Heart right ventricle (tissue), 16 donors: ENCODE measurements around the gene CPZ. TPM values are rescaled to one million over a fixed set of nuclear protein-coding genes. Genes with fewer than 3 reads are reported as not detected.
A peak's percentile ranks its signal among the peaks of the same experiment; 100 is the strongest.

Experiments
- ATAC-seq, 8 donors: fragments of 200-7000 bp; cut with Tn5 transposase; one replicate each; pipeline ENCODE4 v1.9.1; 2020; ENCODE audit warnings: mild to moderate bottlenecking in 8 of 8, moderate library complexity in 8 of 8, moderate number of reproducible peaks in 1 of 8
- DNase-seq, 2 donors: peaks; one replicate each; pipeline ENCODE4 v3.0.0-alpha.2; 2020
- H3K27ac ChIP-seq, 10 donors: fragments of 200-600 bp; sonication (generic) in 2 of 10; one replicate each; pipeline versions ENCODE4 v1.5.0 to v1.8.0; 2020 to 2022; ENCODE audit warnings: mild to moderate bottlenecking in 3 of 10
- H3K27me3 ChIP-seq, 7 donors: fragments of 200-600 bp; one replicate each; pipeline ENCODE4 v1.8.0; 2021 to 2022; ENCODE audit warnings: mild to moderate bottlenecking in 2 of 7
- H3K36me3 ChIP-seq, 9 donors: fragments of 200-600 bp; sonication (generic) in 1 of 9; one replicate each; pipeline versions ENCODE4 v1.5.0 to v1.8.0; 2020 to 2022; ENCODE audit warnings: mild to moderate bottlenecking in 2 of 9
- H3K4me1 ChIP-seq, 9 donors: fragments of 200-600 bp; sonication (generic) in 1 of 9; one replicate each; pipeline versions ENCODE4 v1.5.0 to v1.8.0; 2020 to 2022; ENCODE audit warnings: mild to moderate bottlenecking in 4 of 9
- H3K4me3 ChIP-seq, 10 donors: fragments of 200-600 bp; sonication (generic) in 2 of 10; one replicate each; pipeline versions ENCODE4 v1.5.0 to v1.8.0; 2020 to 2022; ENCODE audit warnings: mild to moderate bottlenecking in 7 of 10, moderate library complexity in 2 of 10
- H3K9me3 ChIP-seq, 11 donors: fragments of 200-600 bp in 10 of 11; sonication (generic) in 2 of 11; one replicate each; pipeline versions ENCODE4 v1.5.0 to v1.8.0; 2013 to 2022; ENCODE audit warnings: mild to moderate bottlenecking in 2 of 11, control low read depth in 1 of 11, moderate library complexity in 1 of 11
- WGBS, 2 donors: extraction: QIAGEN DNeasy Blood & Tissue Kit; methylation state at CpG; one replicate each; pipeline ENCODE4 v1.1.7; 2013; ENCODE audit warnings: inconsistent platforms in 1 of 2; 5-methylcytosine and 5-hydroxymethylcytosine counted together
- intact Hi-C, 10 donors: fragments of 100-400 bp; cut with DNase I; formaldehyde crosslinking; loops; one replicate each; pipeline versions ENCODE4 v1.11.1 to v1.14.2; 2022
- polyA plus RNA-seq, 2 donors: library from polyadenylated mRNA; stranded (reverse); fragments of 200-250 nt; gene quantifications; one replicate each; pipeline ENCODE4 v1.2.3, GENCODE V29; 2013
- total RNA-seq, 10 donors: library from RNA; stranded (reverse); fragmentation: NEBNext Ultra II Directional in 3 of 10; extraction: Animal tissue kit (Norgen Biotek cat#: 25700) in 3 of 10; gene quantifications; one replicate each; pipeline versions ENCODE4 v1.2.1 to v1.2.4, GENCODE V29; 2021 to 2023
- TF ChIP-seq, protein P1 (sequence below), 9 donors: fragments of 200-600 bp; sonication (generic) in 2 of 9; IDR thresholded peaks; one replicate each; pipeline versions ENCODE4 v1.5.0 to v1.8.0; 2021 to 2022; ENCODE audit warnings: antibody characterized with exemption in 9 of 9, mild to moderate bottlenecking in 5 of 9, moderate library complexity in 1 of 9
- donor health status: Arrhythmogenic right ventricular cardiomyopathy.
- donor health status: ischemic (EF 13 %, LVEDD 7.1; RV severe dilation, severe dysfunction).
- donor health status: healthy with polysubstance abuse.
- donor health status: DM: no; HTN: yes; CAD: no.
- donor health status: DM: no; HTN: no; CAD: no.
- donor health status: ischemic (EF 25% LVEDD 6.9; RV normal size, moderate dysfunction).
- donor health status: ischemic (EF 25% LVEDD 5.7; RV mildly dilated, moderate dysfunction).
- donor health status: healthy.
- donor health status: DM: yes; HTN: yes; CAD: no.
- donor health status: Ischemic cardiomyopathy.
- donor health status: ischemic (EF 35%, LVEDD 5.7; RV mildly dilated, moderate dysfunction).
- donor health status: nonischemic (EF 11% LVEDD 7.7; RV severe dilation, severe dysfunction).
- donor health status: DM: yes; HTN: yes; CAD: no.
- donor health status: PGD.
- donor health status: ischemic (EF 29% LVEDD 5.4; RV normal size, mild dysfunction).
- donor health status: nonischemic (EF 23%, LVEDD 6.1; RV moderate dilation, normal function).

CPZ gene
- total and polyA plus RNA-seq, 12 donors = 0.12 to 0.85 (median 0.70) TPM; not detected in 5

DNA sequence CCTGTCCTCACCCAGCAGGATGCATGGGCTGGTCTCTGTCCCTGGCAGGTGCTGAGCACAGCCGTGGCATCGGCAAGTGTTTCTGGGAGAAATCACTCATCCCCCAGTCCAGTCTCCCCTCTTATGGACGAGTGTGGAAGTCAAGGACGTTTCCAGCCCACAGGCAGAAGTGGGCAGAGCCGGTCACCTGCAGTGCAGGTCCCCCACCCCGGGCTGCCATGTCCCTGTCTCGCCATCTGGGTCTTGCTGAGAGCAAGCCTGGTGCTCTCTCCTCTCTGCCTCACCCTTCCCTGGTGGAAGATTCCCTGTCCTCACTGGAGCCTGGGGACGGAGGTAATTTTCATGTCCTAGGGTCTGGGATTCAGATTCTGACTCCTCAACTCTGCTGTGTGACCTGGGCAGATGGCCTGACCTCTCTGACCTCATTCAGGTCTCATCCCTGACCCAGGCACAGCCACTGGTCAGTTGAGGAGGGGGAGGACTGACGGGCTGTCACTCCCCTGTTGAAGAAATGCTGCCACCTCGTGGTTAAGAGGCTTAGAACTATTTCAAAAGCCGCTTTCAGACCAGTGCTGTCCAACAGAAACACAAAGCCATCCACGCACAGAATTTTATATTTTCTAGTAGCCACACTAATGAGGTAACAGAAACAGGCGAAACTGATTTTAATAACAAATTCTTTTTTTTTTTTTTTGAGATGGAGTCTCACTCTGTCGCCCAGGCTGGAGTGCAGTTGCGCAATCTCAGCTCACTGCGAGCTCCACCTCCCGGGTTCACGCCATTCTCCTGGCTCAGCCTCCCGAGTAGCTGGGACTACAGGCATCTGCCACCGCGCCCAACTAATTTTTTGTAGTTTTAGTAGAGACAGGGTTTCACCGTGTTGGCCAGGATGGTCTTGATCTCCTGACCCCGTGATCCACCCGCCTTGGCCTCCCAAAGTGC lies 1.8 kb downstream of the CPZ start:
- Histone ChIP-seq H3K9me3 (no peaks in the 10 kb centered on the region), H3K27ac (no peak overlapping the region), H3K4me1 (peaks cover 0 to 12% (median 0%) of the 10 kb centered on the region in 9 donors), H3K4me3 (no peak overlapping the region), H3K27me3 (peaks cover 7 to 67% (median 47%) of the 10 kb centered on the region in 7 donors), H3K36me3 (no peaks in the 10 kb centered on the region)
- intact Hi-C loops = loop anchor here (1.0 to 10.0 kb wide), 6 partner anchors 122 to 352 kb away; no protein-coding TSS in a partner anchor
- WGBS, 2 donors = 51 to 52% methylated on average over 24 of the region's 24 CpGs
- TF ChIP-seq, protein P1, sequence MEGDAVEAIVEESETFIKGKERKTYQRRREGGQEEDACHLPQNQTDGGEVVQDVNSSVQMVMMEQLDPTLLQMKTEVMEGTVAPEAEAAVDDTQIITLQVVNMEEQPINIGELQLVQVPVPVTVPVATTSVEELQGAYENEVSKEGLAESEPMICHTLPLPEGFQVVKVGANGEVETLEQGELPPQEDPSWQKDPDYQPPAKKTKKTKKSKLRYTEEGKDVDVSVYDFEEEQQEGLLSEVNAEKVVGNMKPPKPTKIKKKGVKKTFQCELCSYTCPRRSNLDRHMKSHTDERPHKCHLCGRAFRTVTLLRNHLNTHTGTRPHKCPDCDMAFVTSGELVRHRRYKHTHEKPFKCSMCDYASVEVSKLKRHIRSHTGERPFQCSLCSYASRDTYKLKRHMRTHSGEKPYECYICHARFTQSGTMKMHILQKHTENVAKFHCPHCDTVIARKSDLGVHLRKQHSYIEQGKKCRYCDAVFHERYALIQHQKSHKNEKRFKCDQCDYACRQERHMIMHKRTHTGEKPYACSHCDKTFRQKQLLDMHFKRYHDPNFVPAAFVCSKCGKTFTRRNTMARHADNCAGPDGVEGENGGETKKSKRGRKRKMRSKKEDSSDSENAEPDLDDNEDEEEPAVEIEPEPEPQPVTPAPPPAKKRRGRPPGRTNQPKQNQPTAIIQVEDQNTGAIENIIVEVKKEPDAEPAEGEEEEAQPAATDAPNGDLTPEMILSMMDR (IDR thresholded peaks at IDR 0.05) = peak; percentile 29 to 75 (median 67)
- DNase-seq (peak in 1 of 2 donors; percentile 64), ATAC-seq (peak in 7 of 8 donors; percentile 51 to 80 (median 70))

DNA sequence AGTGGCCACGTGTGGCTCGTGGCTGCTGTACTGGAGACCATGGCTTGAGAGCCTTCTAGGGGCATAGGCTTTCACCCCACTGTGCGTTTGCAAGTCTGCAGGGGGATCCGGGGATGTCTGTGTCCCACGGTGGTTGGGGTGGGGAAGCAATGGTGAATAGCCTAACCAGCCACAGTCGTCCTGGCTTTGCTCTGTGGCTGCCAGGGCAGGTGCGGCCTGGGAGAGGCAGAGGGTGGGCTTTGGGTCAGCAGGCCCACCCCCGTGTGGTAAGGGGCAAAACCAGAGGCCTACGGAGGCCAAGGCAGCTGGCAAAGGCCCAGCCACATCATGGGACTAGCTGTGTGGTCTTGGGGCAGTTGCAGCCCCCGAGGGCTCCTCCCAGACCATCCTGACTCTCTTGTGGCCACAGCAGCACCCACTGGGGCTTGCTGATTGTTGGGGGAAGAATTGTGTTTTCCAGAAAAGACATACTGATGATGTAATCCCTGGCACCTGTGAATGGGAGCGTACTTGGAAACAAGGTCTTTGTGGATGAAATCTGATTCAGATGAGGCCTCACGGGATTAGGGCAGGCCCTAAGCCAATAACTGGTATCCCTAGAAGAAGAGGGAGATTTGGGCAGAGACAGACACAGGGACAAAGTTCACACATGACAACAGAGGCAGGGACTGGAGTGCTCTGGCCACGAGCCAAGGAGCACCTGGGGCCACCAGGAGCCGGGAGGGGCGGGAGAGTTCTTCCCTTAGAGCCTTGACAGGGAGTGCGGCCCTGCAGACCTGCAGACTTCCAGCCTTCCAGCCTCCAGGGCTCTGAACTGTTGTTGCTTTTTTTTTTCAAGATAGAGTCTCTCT lies 2.9 kb downstream of the CPZ start:
- Histone ChIP-seq H3K27me3 (peaks cover 7 to 62% (median 49%) of the 10 kb centered on the region in 7 donors), H3K4me3 (no peak overlapping the region), H3K9me3 (no peaks in the 10 kb centered on the region), H3K4me1 (peaks cover 0 to 12% (median 0%) of the 10 kb centered on the region in 9 donors), H3K27ac (no peak overlapping the region), H3K36me3 (no peaks in the 10 kb centered on the region)
- 67 to 69% methylated on average over 16 of the region's 16 CpGs for WGBS, 2 donors
- intact Hi-C loops = loop anchor here in 7 of 10 donors (2.0 to 10.0 kb wide), 3 partner anchors 123 to 351 kb away; no protein-coding TSS in a partner anchor
- ATAC-seq (no peak), DNase-seq (no peak)
- TF ChIP-seq, protein P1 (IDR thresholded peaks at IDR 0.05) = no peak

DNA sequence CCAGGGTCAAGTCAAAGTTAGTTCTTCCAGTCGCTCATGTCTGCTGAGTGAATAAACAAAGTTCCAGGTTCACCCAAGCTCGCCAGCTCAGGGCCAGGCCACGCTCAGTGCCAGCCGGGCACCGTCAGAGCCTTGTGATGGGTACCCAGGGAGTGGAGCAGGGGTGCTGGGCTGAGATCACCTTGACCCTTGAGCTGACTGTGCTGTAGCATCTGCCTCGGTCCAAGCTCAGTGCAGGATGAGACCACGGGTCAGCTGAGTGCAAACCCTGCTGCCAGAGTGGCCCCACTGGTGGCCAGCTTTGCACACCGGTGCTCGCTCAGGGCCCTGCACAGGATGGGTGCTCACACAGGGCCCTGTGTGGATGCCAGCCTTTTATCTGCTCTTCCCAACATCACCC lies 4.3 kb downstream of the CPZ start:
- intact Hi-C loops = loop anchor here in 5 of 10 donors (5.0 to 10.0 kb wide), 2 partner anchors 125 to 352 kb away; no protein-coding TSS in a partner anchor
- H3K9me3 ChIP-seq = no peaks in the 10 kb centered on the region
- no peak for ATAC-seq
- no peak overlapping the region for H3K4me3 ChIP-seq
- whole genome bisulfite sequencing, 2 donors = 74 to 76% methylated on average over 9 of the region's 9 CpGs
- H3K4me1 ChIP-seq = peaks cover 0 to 12% (median 0%) of the 10 kb centered on the region in 9 donors
- no peaks in the 10 kb centered on the region for H3K36me3 ChIP-seq
- DNase-seq = no peak
- no peak overlapping the region for H3K27ac ChIP-seq
- TF ChIP-seq, protein P1 (IDR thresholded peaks at IDR 0.05) = no peak
- H3K27me3 ChIP-seq = peaks cover 7 to 62% (median 39%) of the 10 kb centered on the region in 7 donors

DNA sequence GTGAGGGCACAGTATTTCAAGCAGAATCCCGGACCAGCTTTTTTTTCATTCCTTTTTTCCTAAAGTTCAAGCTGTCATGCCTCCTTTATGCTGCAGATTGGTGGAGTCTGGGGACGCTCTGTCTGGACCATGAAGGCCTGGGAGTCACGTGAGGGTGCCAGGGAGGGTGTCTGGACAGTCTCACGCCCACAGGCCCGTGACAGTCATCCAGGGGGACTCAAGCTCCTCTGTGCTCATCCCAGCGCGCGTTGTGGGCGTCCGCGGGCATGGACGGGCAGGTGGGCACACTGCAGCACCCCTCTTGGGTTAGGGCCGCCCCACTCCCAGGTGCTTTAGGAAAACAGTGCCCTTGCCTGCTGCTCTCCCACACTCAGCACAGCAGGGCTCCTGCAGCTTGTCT lies 4.8 kb downstream of the CPZ start:
- Histone ChIP-seq H3K4me1 (peaks cover 0 to 10% (median 0%) of the 10 kb centered on the region in 9 donors), H3K9me3 (no peaks in the 10 kb centered on the region), H3K4me3 (no peak overlapping the region), H3K36me3 (no peaks in the 10 kb centered on the region), H3K27ac (no peak overlapping the region), H3K27me3 (peaks cover 5 to 62% (median 34%) of the 10 kb centered on the region in 7 donors)
- WGBS, 2 donors = 56 to 66% methylated on average over 13 of the region's 13 CpGs
- ATAC-seq (no peak), DNase-seq (no peak)
- TF ChIP-seq, protein P1 (IDR thresholded peaks at IDR 0.05) = no peak
- intact Hi-C loops = loop anchor here in 5 of 10 donors (5.0 to 10.0 kb wide), 2 partner anchors 125 to 353 kb away; no protein-coding TSS in a partner anchor
